Esophagus muscularis mucosa (tissue), 3 donors: ENCODE results near the gene CDADC1.

ENCODE experiments used
- POLR2A ChIP-seq: fragments of 450-650 bp; IDR thresholded peaks from one replicate; pipeline ENCODE4 v1.6.1; 2017; ENCODE audit warnings: antibody characterized with exemption, moderate library complexity, mild to moderate bottlenecking, low read depth
- POLR2AphosphoS5 ChIP-seq, 2 donors: sonication (generic); formaldehyde crosslinking; IDR thresholded peaks; one replicate each; pipeline ENCODE4 v1.6.1; 2017; ENCODE audit warnings: antibody characterized with exemption in 2 of 2
- TF ChIP-seq, protein P1 (sequence below), 3 experiments: fragments of 200-600 bp in 2 of 3; fragments of 450-650 bp in 1 of 3; sonication (generic) in 2 of 3; IDR thresholded peaks; one replicate each; pipeline ENCODE4 v1.5.1; 2017 to 2019; ENCODE audit warnings: antibody characterized with exemption in 3 of 3, mild to moderate bottlenecking in 2 of 3, moderate library complexity in 1 of 3

DNA sequence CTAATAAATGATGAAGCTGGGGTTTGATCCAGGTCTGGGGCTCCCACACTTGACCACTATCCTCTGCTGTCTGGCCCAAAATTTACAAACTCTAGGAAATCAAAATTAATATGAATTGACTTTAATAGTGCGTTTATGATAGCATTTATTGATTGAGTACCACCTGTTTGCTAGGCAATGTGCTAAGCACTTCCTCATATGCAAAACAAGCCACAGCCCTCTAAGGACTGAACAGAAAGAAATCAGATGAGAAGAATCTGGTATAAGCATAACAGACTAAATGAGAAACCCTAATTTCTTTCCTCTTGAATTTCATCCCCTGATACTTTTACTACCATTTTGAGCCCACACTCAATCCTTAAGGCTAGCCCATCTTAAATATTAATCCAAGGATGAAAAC is 34.2 kb upstream of the CDADC1 start:
- TF ChIP-seq, protein P1, sequence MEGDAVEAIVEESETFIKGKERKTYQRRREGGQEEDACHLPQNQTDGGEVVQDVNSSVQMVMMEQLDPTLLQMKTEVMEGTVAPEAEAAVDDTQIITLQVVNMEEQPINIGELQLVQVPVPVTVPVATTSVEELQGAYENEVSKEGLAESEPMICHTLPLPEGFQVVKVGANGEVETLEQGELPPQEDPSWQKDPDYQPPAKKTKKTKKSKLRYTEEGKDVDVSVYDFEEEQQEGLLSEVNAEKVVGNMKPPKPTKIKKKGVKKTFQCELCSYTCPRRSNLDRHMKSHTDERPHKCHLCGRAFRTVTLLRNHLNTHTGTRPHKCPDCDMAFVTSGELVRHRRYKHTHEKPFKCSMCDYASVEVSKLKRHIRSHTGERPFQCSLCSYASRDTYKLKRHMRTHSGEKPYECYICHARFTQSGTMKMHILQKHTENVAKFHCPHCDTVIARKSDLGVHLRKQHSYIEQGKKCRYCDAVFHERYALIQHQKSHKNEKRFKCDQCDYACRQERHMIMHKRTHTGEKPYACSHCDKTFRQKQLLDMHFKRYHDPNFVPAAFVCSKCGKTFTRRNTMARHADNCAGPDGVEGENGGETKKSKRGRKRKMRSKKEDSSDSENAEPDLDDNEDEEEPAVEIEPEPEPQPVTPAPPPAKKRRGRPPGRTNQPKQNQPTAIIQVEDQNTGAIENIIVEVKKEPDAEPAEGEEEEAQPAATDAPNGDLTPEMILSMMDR (IDR thresholded peaks at IDR 0.05) = no peak
- no peak for TF ChIP-seq POLR2A
- TF ChIP-seq POLR2AphosphoS5 (IDR thresholded peaks at IDR 0.05) = no peak
